B cell (primary cell): Measurements from ENCODE around the gene RUNDC1. TPM values are rescaled to one million over a fixed set of nuclear protein-coding genes. Genes with fewer than 3 reads are reported as not detected.

Source experiments
- ATAC-seq: fragments of 200-7000 bp; cut with Tn5 transposase; one replicate; pipeline ENCODE4 v1.10.0; 2021; ENCODE audit warnings: low read depth, mild to moderate bottlenecking, moderate number of reproducible peaks, moderate library complexity
- CTCF ChIA-PET: fragments of 350-600 bp; sonication (Branson Sonifier 250); formaldehyde crosslinking; loops from one replicate; lab custom pipeline; 2021; ENCODE audit warnings: antibody characterized with exemption, inconsistent platforms; lab: Charles Lee
- POLR2A ChIA-PET: fragments of 350-600 bp; sonication (Branson Sonifier 250); formaldehyde crosslinking; loops from one replicate; lab custom pipeline; 2021; ENCODE audit warnings: antibody characterized with exemption; lab: Charles Lee
- DNase-seq: peaks from one replicate; pipeline ENCODE4 v3.0.0; 2013
- H2AFZ ChIP-seq: 2 replicates; pipeline ENCODE4 v1.6.1; 2012; ENCODE audit warnings: mild to moderate bottlenecking, low read depth, low read length; ENCODE audit not compliant: insufficient read depth, poor library complexity, severe bottlenecking
- H3K27ac ChIP-seq, 2 donors: 1 replicate in 1 of 2; 2 replicates in 1 of 2; pipeline ENCODE4 v1.5.1; 2012 to 2013; ENCODE audit warnings: low read length in 2 of 2, mild to moderate bottlenecking in 2 of 2, moderate library complexity in 1 of 2
- H3K27me3 ChIP-seq, 4 experiments: fragments of 200-600 bp in 1 of 4; sonication (generic) in 1 of 4; replicated peaks in 1 of 4; 1 replicate in 2 of 4; 2 replicates in 2 of 4; pipeline versions ENCODE4 v1.6.1 to v1.7.0; 2013 to 2016; ENCODE audit warnings: low read length in 3 of 4, mild to moderate bottlenecking in 2 of 4, mixed read lengths in 1 of 4, moderate library complexity in 1 of 4; ENCODE audit not compliant: insufficient read depth in 4 of 4, control insufficient read depth in 3 of 4; ENCODE audit errors: control extremely low read depth in 1 of 4
- H3K36me3 ChIP-seq, 2 experiments: replicated peaks in 1 of 2; 1 replicate in 1 of 2; 2 replicates in 1 of 2; pipeline versions ENCODE4 v1.6.1 to v1.7.1; 2013; ENCODE audit warnings: low read length in 1 of 2; ENCODE audit not compliant: insufficient read depth in 2 of 2, control insufficient read depth in 1 of 2; ENCODE audit errors: control extremely low read depth in 1 of 2, extremely low read depth in 1 of 2
- H3K4me1 ChIP-seq, 2 donors: fragments of 200-600 bp in 1 of 2; sonication (generic) in 1 of 2; 1 replicate in 1 of 2; 2 replicates in 1 of 2; pipeline versions ENCODE4 v1.5.1 to v1.6.1; 2013 to 2017; ENCODE audit warnings: low read length in 2 of 2; ENCODE audit not compliant: control insufficient read depth in 2 of 2, insufficient read depth in 2 of 2
- H3K4me2 ChIP-seq: replicated peaks from 2 replicates; pipeline ENCODE3; 2012; ENCODE audit warnings: mild to moderate bottlenecking, low read depth, low read length; ENCODE audit not compliant: poor library complexity, severe bottlenecking
- H3K4me3 ChIP-seq, 5 experiments: fragments of 200-600 bp in 1 of 5; sonication (generic) in 1 of 5; 1 replicate in 3 of 5; 2 replicates in 2 of 5; pipeline versions ENCODE4 v1.5.1 to v1.7.0; 2011 to 2016; ENCODE audit warnings: low read length in 4 of 5, mild to moderate bottlenecking in 4 of 5, low read depth in 2 of 5, control low read depth in 1 of 5, moderate library complexity in 1 of 5; ENCODE audit not compliant: insufficient read depth in 1 of 5; ENCODE audit errors: control extremely low read depth in 1 of 5, extremely low read depth in 1 of 5
- H3K79me2 ChIP-seq: fragments of 200-600 bp; sonication (generic); one replicate; pipeline ENCODE4 v1.6.0; 2016; ENCODE audit warnings: low read length; ENCODE audit not compliant: control insufficient read depth, insufficient read depth
- H3K9ac ChIP-seq: fragments of 200-600 bp; sonication (generic); 2 replicates; pipeline ENCODE4 v1.6.1; 2017; ENCODE audit warnings: mild to moderate bottlenecking, low read length, moderate library complexity
- H3K9me3 ChIP-seq, 3 donors: one replicate each; pipeline versions ENCODE4 v1.6.1 to v1.7.1; 2013; ENCODE audit warnings: low read length in 2 of 3; ENCODE audit not compliant: control insufficient read depth in 2 of 3, insufficient read depth in 1 of 3; ENCODE audit errors: control extremely low read depth in 1 of 3
- H4K20me1 ChIP-seq: 2 replicates; pipeline ENCODE4 v1.6.0; 2012; ENCODE audit warnings: mild to moderate bottlenecking, low read length; ENCODE audit not compliant: insufficient read depth, control insufficient read depth, poor library complexity, severe bottlenecking
- H3K27ac Mint-ChIP-seq: one replicate; pipeline ENCODE4 v1.8.0; 2021; ENCODE audit warnings: mixed read lengths
- H3K27me3 Mint-ChIP-seq: one replicate; pipeline ENCODE4 v1.8.0; 2021; ENCODE audit warnings: mixed read lengths
- H3K4me1 Mint-ChIP-seq: one replicate; pipeline ENCODE4 v1.8.0; 2021; ENCODE audit warnings: mixed read lengths
- H3K4me3 Mint-ChIP-seq: one replicate; pipeline ENCODE4 v1.8.0; 2021; ENCODE audit warnings: mixed read lengths
- H3K9me3 Mint-ChIP-seq: one replicate; pipeline ENCODE4 v1.8.0; 2022; ENCODE audit warnings: mixed read lengths; ENCODE audit not compliant: insufficient read depth
- EZH2 ChIP-seq: IDR thresholded peaks from 2 replicates; pipeline ENCODE4 v1.6.1; 2012; ENCODE audit warnings: borderline replicate concordance, low read depth, mild to moderate bottlenecking, moderate library complexity, low read length; ENCODE audit not compliant: insufficient read depth, poor library complexity, severe bottlenecking
- WGBS: methylation state at CpG from one replicate; pipeline ENCODE4 v1.1.5; 2013; ENCODE audit warnings: missing lambda C conversion rate; ENCODE audit not compliant: insufficient coverage; 5-methylcytosine and 5-hydroxymethylcytosine counted together
- intact Hi-C: fragments of 100-400 bp; cut with micrococcal nuclease; formaldehyde crosslinking; loops from one replicate; pipeline ENCODE4 v1.10.0; 2022
- polyA plus RNA-seq: library from polyadenylated mRNA; depleted of rRNA; stranded (reverse); fragments of >200 nt; gene quantifications from 2 replicates; pipeline ENCODE4 v1.2.3, GENCODE V29; 2012
- total RNA-seq, 2 donors: library from RNA; stranded (reverse); fragments of 120-200 nt in 1 of 2; gene quantifications; 1 replicate in 1 of 2; 2 replicates in 1 of 2; pipeline versions ENCODE4 v1.2.3 to v1.2.4, GENCODE V29; 2013 to 2022
- TF ChIP-seq, protein P1 (sequence below): fragments of 200-600 bp; IDR thresholded peaks from one replicate; pipeline ENCODE4 v1.8.0; 2022; ENCODE audit warnings: antibody characterized with exemption, mild to moderate bottlenecking

RUNDC1 gene
- total and polyA plus RNA-seq, 2 donors (not counting 1 experiment from before 2014, with no cell fraction given), result 14.6 to 43.7 TPM

DNA sequence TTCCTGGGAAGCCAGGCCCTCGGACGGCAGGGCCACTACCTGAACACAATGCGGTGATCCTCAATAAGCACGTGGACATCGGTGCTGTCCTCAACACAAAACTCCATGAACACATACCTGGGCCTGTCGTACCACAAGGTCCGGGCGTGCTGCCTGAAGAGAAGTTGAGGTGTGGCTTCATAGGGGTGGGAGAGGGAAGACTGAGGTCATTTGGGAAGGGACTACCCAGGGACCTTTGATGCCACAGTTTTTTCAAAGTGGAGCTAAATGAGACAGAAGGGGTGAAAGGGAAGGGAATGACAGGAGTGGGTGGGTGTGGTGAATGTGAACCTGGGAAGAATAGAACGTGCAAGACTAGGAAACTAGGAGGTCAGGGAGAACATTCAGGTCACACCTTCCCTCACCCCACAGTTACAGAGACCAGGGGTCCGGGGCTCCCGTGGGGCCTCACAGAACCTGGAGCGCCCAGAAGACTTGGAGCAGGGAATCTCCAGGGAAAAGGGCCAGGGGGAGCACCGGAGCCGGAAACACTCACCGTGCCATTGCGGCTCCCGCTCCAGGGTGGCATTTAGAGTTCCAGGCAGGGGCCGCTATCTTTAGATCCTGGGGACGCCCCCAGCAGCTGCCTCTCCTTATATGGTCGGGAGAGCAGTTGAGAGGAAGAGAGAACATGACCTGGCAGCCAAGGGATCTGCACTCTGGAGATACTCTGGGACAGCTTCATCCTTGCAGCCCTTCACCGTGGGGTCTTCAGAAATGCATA lies 673 bp upstream of the RUNDC1 start, which contains the start of gene PTGES3L:
PTGES3L (minus strand) TSS at position 570 of the 763 bp plus-strand sequence; CDS start at position 543, 27 bp downstream.
- Histone ChIP-seq H3K27ac (peak within 1 kb of the TSS; percentile 80 to 86), H3K36me3 (peaks cover 0 to 3% of the 10 kb centered on the region in 2 experiments), H4K20me1 (no peaks in the 10 kb centered on the region), H3K79me2 (peaks cover 48% of the 10 kb centered on the region), H3K4me2 (peak within 1 kb of the TSS; percentile 93), H3K9me3 (no peaks in the 10 kb centered on the region), H3K9ac (peak within 1 kb of the TSS; percentile 79), H2AFZ (peak within 1 kb of the TSS; percentile 81), H3K4me1 (peaks cover 38 to 48% of the 10 kb centered on the region in 2 donors), H3K27me3 (no peaks in the 10 kb centered on the region), H3K4me3 (peak within 1 kb of the TSS; percentile 83 to 90 (median 88))
- no peaks in the 10 kb centered on the region for H3K9me3 Mint-ChIP-seq
- WGBS, result 30% methylated on average over 18 of the region's 21 CpGs
- peak within 1 kb of the TSS; percentile 96 for H3K27ac Mint-ChIP-seq
- ChIA-PET CTCF (interaction anchor here (1.5 to 2.2 kb wide), 2 partner anchors 18 to 355 kb away, joined by 4 to 14 read pairs; partner anchors contain the start of gene RPL27), POLR2A (interaction anchor here (0.5 to 2.2 kb wide), 2 partner anchors 18 to 150 kb away, joined by 5 to 13 read pairs; partner anchors contain the start of gene RPL27)
- H3K4me3 Mint-ChIP-seq, result peak within 1 kb of the TSS; percentile 99
- DNase-seq (no peak), ATAC-seq (peak; percentile 5)
- peaks cover 39% of the 10 kb centered on the region for H3K4me1 Mint-ChIP-seq
- H3K27me3 Mint-ChIP-seq, result no peaks in the 10 kb centered on the region
- intact Hi-C loops, result loop anchor here (1.0 to 10.0 kb wide), 7 partner anchors 15 to 409 kb away; partner anchors contain the start of genes AARSD1, PLEKHH3, PSME3 and RETREG3
- TF ChIP-seq EZH2, result no peak
- TF ChIP-seq, protein P1, sequence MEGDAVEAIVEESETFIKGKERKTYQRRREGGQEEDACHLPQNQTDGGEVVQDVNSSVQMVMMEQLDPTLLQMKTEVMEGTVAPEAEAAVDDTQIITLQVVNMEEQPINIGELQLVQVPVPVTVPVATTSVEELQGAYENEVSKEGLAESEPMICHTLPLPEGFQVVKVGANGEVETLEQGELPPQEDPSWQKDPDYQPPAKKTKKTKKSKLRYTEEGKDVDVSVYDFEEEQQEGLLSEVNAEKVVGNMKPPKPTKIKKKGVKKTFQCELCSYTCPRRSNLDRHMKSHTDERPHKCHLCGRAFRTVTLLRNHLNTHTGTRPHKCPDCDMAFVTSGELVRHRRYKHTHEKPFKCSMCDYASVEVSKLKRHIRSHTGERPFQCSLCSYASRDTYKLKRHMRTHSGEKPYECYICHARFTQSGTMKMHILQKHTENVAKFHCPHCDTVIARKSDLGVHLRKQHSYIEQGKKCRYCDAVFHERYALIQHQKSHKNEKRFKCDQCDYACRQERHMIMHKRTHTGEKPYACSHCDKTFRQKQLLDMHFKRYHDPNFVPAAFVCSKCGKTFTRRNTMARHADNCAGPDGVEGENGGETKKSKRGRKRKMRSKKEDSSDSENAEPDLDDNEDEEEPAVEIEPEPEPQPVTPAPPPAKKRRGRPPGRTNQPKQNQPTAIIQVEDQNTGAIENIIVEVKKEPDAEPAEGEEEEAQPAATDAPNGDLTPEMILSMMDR, result no peak
